HEK293T (cell line): ENCODE results near the gene IL24.

Experiments
- CTCF ChIA-PET: fragments of 350-600 bp; formaldehyde crosslinking; extraction: SDS; loops from one replicate; lab custom pipeline; 2021; ENCODE audit warnings: antibody characterized with exemption, inconsistent platforms; lab: Yijun Ruan, JAX
- POLR2A ChIA-PET: fragments of 350-600 bp; formaldehyde crosslinking; extraction: SDS; loops from one replicate; lab custom pipeline; 2020; ENCODE audit warnings: antibody characterized with exemption, inconsistent platforms; lab: Yijun Ruan, JAX
- DNase-seq: peaks from one replicate; pipeline ENCODE4 v3.0.0; 2012; ENCODE audit warnings: mixed read lengths; ENCODE audit errors: extremely low spot score
- ARNT ChIP-seq: fragments of 450-650 bp; IDR thresholded peaks from 2 replicates; pipeline ENCODE4 v1.6.1; 2017; ENCODE audit warnings: mild to moderate bottlenecking
- BHLHE40 ChIP-seq: fragments of 450-650 bp; IDR thresholded peaks from 2 replicates; pipeline ENCODE4 v1.6.1; 2016; ENCODE audit warnings: mild to moderate bottlenecking, moderate library complexity, borderline replicate concordance
- CTBP1 ChIP-seq: fragments of 450-650 bp; IDR thresholded peaks from 2 replicates; pipeline ENCODE4 v1.6.1; 2016; ENCODE audit warnings: borderline replicate concordance
- ELF4 ChIP-seq: fragments of 450-650 bp; IDR thresholded peaks from 2 replicates; pipeline ENCODE4 v1.6.1; 2017; ENCODE audit warnings: antibody characterized with exemption
- FOXA1 ChIP-seq: fragments of 450-650 bp; IDR thresholded peaks from 2 replicates; pipeline ENCODE4 v1.6.1; 2016; ENCODE audit warnings: mild to moderate bottlenecking
- FOXK2 ChIP-seq: fragments of 450-650 bp; IDR thresholded peaks from 2 replicates; pipeline ENCODE4 v1.6.1; 2016; ENCODE audit warnings: mild to moderate bottlenecking
- FOXM1 ChIP-seq: fragments of 450-650 bp; IDR thresholded peaks from 2 replicates; pipeline ENCODE4 v1.6.1; 2017; ENCODE audit warnings: mild to moderate bottlenecking, borderline replicate concordance
- HDGF ChIP-seq: fragments of 450-650 bp; IDR thresholded peaks from 2 replicates; pipeline ENCODE4 v1.6.1; 2017; ENCODE audit warnings: antibody characterized with exemption, borderline replicate concordance
- L3MBTL2 ChIP-seq: fragments of 450-650 bp; conservative IDR thresholded peaks from 2 replicates; pipeline ENCODE4 v1.6.1; 2016; ENCODE audit warnings: mild to moderate bottlenecking
- LEF1 ChIP-seq: fragments of 450-650 bp; IDR thresholded peaks from 2 replicates; pipeline ENCODE4 v1.6.1; 2017; ENCODE audit warnings: mild to moderate bottlenecking, borderline replicate concordance
- NFRKB ChIP-seq: fragments of 450-650 bp; IDR thresholded peaks from 2 replicates; pipeline ENCODE4 v1.6.1; 2016; ENCODE audit warnings: mild to moderate bottlenecking, moderate library complexity
- SP1 ChIP-seq: fragments of 450-650 bp; IDR thresholded peaks from 2 replicates; pipeline ENCODE4 v1.6.1; 2017
- SUZ12 ChIP-seq: fragments of 450-650 bp; IDR thresholded peaks from 2 replicates; pipeline ENCODE4 v1.6.1; 2016; ENCODE audit warnings: mild to moderate bottlenecking
- TARDBP ChIP-seq: fragments of 450-650 bp; IDR thresholded peaks from 2 replicates; pipeline ENCODE4 v1.6.1; 2016
- ZNF384 ChIP-seq: fragments of 450-650 bp; IDR thresholded peaks from 2 replicates; pipeline ENCODE4 v1.6.1; 2016
- TF ChIP-seq, protein P1 (sequence below): fragments of 450-650 bp; IDR thresholded peaks from 2 replicates; pipeline ENCODE4 v1.6.1; 2016

The IL24 gene

DNA sequence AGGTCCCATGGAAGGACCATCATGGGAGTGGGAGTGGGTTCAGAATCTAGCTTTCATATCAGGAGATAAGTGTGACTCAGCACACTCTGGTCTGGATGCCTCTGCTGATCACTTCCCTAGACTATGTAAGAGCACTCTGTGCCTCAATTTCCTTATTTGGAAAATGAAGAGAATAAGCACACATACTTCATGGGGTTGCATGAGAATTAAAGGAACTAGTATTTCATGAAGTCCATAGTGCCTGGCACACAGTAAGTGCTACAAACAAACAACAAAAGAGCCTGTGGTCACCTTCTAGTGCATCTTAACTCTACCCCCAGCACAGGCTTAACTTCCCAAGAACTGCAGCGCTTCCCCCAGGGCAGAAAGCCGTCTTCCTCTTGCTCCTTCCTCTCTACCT, 41.4 kb upstream of the IL24 start:
- no peak for DNase-seq
- ChIA-PET POLR2A (no interaction called here), CTCF (no interaction called here)
- no peak for TF ChIP-seq LEF1
- TF ChIP-seq L3MBTL2 = no peak
- TF ChIP-seq FOXK2 = no peak
- TF ChIP-seq TARDBP = no peak
- TF ChIP-seq CTBP1 = no peak
- no peak for TF ChIP-seq SUZ12
- TF ChIP-seq ELF4 = no peak
- no peak for TF ChIP-seq NFRKB
- no peak for TF ChIP-seq FOXM1
- TF ChIP-seq HDGF = no peak
- TF ChIP-seq SP1 = no peak
- TF ChIP-seq BHLHE40 = no peak
- TF ChIP-seq ZNF384 = no peak
- no peak for TF ChIP-seq FOXA1

DNA sequence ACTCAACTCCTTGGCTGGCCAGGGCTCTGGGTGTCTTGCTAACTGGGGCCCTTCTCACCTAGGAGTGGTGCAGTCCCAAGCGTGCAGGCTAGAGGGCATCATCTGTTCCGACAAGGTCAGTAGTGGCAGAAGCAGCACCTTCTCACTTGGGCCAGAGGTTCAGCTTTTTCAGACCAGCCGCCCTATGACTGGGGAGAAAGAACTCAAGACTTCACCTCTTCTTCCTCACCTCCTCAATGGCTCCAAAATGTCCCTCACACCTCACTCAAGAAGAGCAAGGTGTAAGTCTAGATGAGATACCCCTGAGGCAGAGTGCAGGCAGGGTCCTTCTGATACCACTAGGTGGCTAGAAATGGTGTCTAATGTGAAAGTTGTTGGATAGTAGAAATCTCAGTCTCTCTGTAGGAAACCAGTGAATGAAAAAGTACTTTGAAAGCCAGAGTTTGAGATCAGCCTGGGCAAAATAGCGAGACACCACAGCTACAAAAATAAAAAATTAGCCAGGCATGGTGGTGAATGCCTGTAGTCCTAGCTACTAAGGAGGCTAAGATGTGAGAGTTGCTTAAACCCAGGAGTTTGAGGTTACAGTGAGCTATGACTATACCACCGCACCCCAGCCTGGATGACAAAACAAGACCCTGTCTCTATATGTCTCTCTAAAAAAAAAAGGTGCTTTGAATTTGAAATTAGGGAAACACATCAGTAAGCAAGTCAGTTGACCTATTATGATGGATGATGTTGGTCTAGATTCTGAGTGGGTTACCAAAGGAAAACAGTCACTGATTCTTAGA, 40.4 kb upstream of the IL24 start:
- POLR2A ChIA-PET = no interaction called here
- CTCF ChIA-PET = interaction anchor here (1.1 kb wide), 1 partner anchor 54 kb away, joined by 3 read pairs; no protein-coding TSS in a partner anchor
- DNase-seq = peak; percentile 45
- no peak for TF ChIP-seq BHLHE40
- no peak for TF ChIP-seq HDGF

DNA sequence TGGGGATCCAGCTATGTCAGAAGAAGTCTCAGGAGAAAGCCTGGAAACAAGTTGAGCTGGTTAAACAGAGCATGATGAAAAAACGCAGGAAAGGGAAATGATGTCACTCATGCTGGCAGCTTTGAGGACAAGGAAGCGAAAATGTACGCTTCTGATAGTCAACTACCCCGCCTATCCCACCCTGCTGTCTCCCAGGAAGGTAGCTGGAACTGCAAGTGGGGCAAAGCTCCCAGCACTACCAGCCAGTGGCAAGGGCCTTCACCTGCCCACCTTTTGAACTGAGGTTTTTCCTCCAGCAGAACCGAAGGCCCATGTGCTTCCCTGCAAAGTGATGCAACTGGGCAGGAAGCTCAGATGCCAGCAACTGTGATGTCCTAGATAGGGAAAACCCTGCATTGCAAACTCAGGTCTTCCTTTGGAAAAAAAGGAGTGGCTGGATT, 38.1 kb upstream of the IL24 start:
- ChIA-PET CTCF (interaction anchor here (1.3 kb wide), 1 partner anchor 54 kb away, joined by 3 read pairs; no protein-coding TSS in a partner anchor), POLR2A (no interaction called here)
- TF ChIP-seq ARNT (no peak), FOXK2 (no peak), LEF1 (no peak), L3MBTL2 (no peak), TARDBP (no peak), ZNF384 (no peak), FOXA1 (no peak), FOXM1 (no peak), SUZ12 (no peak), SP1 (no peak), HDGF (no peak), CTBP1 (no peak)
- TF ChIP-seq, protein P1, sequence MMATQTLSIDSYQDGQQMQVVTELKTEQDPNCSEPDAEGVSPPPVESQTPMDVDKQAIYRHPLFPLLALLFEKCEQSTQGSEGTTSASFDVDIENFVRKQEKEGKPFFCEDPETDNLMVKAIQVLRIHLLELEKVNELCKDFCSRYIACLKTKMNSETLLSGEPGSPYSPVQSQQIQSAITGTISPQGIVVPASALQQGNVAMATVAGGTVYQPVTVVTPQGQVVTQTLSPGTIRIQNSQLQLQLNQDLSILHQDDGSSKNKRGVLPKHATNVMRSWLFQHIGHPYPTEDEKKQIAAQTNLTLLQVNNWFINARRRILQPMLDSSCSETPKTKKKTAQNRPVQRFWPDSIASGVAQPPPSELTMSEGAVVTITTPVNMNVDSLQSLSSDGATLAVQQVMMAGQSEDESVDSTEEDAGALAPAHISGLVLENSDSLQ = no peak
- DNase-seq = no peak

DNA sequence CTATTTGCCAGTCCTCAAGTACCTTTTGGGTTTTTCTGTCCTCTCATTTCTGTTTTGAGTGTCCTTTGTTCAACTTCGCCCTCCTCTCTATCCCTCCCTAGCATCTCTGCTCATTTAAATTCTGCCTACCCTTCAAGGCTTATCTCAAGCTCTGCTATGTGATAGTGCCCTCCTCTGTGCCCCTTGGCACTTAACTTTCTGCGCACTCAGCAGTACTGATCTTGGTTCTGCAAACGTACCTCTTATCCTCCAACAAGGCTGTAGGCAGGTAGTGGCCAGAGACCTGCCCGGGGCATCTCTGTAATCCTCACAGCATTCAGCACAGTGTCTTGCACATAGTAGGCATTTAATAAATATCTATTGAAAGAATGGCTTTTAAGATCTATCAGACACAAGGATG, 37.1 kb upstream of the IL24 start:
- POLR2A ChIA-PET = no interaction called here
- no peak for TF ChIP-seq FOXM1
- TF ChIP-seq BHLHE40 = no peak
- no peak for TF ChIP-seq ARNT
- no peak for TF ChIP-seq HDGF
- no peak for TF ChIP-seq FOXA1
- CTCF ChIA-PET = interaction anchor here (0.6 to 1.3 kb wide), 2 partner anchors 53 to 643 kb away, joined by 3 to 4 read pairs; no protein-coding TSS in a partner anchor
- DNase-seq = no peak

DNA sequence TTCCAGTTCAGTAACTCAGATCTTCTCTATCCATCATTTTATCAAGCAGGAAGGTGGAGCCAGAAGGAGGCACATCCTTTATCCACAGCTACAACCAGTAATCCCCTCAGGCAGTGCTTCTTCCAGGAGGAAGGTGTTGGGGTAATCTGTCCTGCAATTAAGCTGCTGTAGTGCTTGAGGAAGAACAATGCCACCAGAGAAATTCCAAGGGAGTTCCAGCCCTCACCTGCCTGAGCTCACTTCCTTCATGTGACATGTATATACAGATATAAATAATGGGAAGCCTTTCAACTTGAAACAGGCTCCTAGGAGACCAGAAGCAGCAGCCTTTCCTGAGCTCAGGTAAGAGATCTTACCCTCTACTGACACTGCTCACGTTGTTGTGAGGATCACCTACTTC, 34.0 kb upstream of the IL24 start:
- DNase-seq = no peak
- POLR2A ChIA-PET = no interaction called here
- CTCF ChIA-PET = no interaction called here
- no peak for TF ChIP-seq FOXK2
- TF ChIP-seq NFRKB = no peak
- no peak for TF ChIP-seq ARNT
- TF ChIP-seq FOXA1 = no peak
- TF ChIP-seq HDGF = no peak
- no peak for TF ChIP-seq SP1
- TF ChIP-seq, protein P1 = no peak
- TF ChIP-seq LEF1 = no peak
- TF ChIP-seq TARDBP = no peak
- no peak for TF ChIP-seq SUZ12
- TF ChIP-seq ELF4 = no peak
- no peak for TF ChIP-seq ZNF384
- no peak for TF ChIP-seq CTBP1
- TF ChIP-seq BHLHE40 = no peak
- TF ChIP-seq L3MBTL2 = no peak
- no peak for TF ChIP-seq FOXM1

DNA sequence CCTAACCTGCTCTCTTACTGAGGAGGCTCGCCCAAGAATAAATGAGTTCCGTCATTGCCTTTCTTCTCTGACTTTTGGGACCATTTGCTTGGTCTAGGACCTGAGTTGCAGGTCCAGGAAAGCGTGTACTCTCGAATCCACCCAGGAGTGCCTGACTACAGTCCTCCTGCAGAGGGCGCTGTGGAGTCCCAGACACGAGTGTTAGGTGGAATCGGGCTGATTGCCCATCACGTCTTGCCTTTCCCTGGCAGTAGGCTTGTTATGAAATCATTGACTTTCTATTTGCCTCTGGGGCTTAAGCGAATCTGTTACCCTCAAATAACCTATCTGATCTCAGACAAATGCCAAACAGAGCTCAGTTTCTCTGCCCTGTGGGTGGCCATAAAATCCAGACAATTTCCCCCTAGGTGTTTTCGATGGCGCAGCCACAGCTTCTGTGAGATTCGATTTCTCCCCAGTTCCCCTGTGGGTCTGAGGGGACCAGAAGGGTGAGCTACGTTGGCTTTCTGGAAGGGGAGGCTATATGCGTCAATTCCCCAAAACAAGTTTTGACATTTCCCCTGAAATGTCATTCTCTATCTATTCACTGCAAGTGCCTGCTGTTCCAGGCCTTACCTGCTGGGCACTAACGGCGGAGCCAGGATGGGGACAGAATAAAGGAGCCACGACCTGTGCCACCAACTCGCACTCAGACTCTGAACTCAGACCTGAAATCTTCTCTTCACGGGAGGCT, 32.1 kb upstream of the IL24 start, which contains the start of gene IL20:
Gene IL20 (plus strand): TSS at position 685 of the 733 bp plus-strand sequence. CDS start 230 bp downstream, outside the sequence.
- TF ChIP-seq SP1 = no peak
- no peak for TF ChIP-seq HDGF
- TF ChIP-seq SUZ12 = no peak
- TF ChIP-seq BHLHE40 = no peak
- TF ChIP-seq, protein P1 = no peak
- no peak for TF ChIP-seq FOXM1
- TF ChIP-seq FOXK2 = no peak
- TF ChIP-seq LEF1 = no peak
- TF ChIP-seq FOXA1 = no peak
- no peak for TF ChIP-seq TARDBP
- TF ChIP-seq ZNF384 = no peak
- no peak for TF ChIP-seq ELF4
- no peak for TF ChIP-seq CTBP1
- TF ChIP-seq L3MBTL2 = no peak
- no peak for TF ChIP-seq ARNT
- ChIA-PET POLR2A (no interaction called here), CTCF (interaction anchor here (0.7 to 2.0 kb wide), 6 partner anchors 20 to 47 kb away, joined by 3 to 17 read pairs (median 4); no protein-coding TSS in a partner anchor)
- peak; percentile 90 for DNase-seq
